ENCODE results near the gene MIPEP. TPM values are rescaled to one million over a fixed set of nuclear protein-coding genes. Genes with fewer than 3 reads are reported as not detected.
"Not testable (repeated sequence)": the region's sequence is repeated elsewhere in the genome, so short reads cannot be mapped to it uniquely, and the experiment has no call there.

The MIPEP gene
- total and polyA plus RNA-seq, 11 donors = 21.5 to 88.1 (median 42.1) TPM

DNA sequence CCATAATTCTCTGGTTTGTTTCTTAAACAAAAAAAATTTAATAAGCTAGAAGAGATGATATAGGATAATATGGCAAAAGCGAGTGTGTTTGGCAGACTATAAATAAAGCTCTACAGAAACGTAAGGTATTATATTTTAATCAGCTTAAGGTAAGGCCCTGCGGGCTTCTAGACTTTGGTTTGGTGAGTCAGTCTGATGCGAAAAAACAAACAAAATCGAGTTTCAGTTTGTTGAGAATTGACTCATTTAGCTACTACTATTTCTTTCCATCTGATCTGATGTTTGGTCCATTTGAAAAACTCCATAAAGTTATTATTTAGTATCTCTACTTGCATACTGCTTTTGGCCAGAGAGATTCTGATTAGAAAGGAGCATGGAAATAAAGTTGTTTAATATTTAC, 138.0 kb downstream of the MIPEP start:
- DNase-seq (no peak), ATAC-seq (no peak)
- no peaks in the 10 kb centered on the region for H3K27me3 ChIP-seq
- H3K9me3 ChIP-seq = no peaks in the 10 kb centered on the region
- H3K4me3 ChIP-seq = no peak overlapping the region
- H3K4me1 ChIP-seq = peaks cover 0 to 9% (median 1%) of the 10 kb centered on the region in 12 donors
- 84 to 96% (median 95%) methylated on average over 5 of the region's 5 CpGs for WGBS, 4 donors
- no peak overlapping the region for H3K27ac ChIP-seq
- TF ChIP-seq, protein P1, sequence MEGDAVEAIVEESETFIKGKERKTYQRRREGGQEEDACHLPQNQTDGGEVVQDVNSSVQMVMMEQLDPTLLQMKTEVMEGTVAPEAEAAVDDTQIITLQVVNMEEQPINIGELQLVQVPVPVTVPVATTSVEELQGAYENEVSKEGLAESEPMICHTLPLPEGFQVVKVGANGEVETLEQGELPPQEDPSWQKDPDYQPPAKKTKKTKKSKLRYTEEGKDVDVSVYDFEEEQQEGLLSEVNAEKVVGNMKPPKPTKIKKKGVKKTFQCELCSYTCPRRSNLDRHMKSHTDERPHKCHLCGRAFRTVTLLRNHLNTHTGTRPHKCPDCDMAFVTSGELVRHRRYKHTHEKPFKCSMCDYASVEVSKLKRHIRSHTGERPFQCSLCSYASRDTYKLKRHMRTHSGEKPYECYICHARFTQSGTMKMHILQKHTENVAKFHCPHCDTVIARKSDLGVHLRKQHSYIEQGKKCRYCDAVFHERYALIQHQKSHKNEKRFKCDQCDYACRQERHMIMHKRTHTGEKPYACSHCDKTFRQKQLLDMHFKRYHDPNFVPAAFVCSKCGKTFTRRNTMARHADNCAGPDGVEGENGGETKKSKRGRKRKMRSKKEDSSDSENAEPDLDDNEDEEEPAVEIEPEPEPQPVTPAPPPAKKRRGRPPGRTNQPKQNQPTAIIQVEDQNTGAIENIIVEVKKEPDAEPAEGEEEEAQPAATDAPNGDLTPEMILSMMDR (IDR thresholded peaks at IDR 0.05) = no peak
- TF ChIP-seq POLR2A (IDR thresholded peaks at IDR 0.05) = no peak
- intact Hi-C loops (cut with DNase I) = no loop called here
- peaks cover 0 to 13% (median 0%) of the 10 kb centered on the region in 9 donors for H3K36me3 ChIP-seq

DNA sequence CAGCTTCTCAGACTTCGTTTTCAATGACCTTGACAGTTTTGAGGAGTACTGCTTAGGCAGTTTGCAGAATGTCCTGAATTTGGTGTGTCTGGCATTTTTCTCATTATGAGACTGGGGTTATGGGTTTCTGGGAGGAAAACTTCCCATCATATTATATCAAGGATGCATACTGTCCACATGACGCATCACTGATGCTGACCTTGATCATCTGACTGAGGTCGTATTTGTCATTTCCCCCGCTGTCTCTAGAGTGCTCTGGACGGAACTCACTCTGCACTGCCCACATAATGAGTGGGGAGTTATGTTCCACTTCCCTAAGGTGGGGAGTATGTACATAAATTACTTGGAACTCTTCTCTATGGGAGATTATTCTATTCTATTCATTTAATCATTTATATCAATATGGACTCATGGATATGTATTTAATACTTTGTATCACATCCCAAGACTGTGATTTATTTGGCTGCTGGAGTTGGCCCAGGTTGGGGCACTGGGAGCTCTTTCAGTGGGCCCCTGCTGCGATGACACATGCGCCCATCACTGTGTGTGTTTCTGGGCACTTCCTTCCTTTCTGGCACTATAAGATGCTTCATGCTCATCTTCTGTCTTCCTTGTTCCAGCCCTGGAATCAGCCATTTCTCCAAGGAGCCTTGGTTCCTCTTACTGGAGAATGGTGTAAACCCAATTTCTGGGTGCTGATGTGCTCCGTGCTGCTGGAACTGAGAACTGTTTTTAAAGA, 138.6 kb downstream of the MIPEP start:
- intact Hi-C loops (cut with DNase I) = no loop called here
- ATAC-seq (no peak), DNase-seq (no peak)
- no peak overlapping the region for H3K27ac ChIP-seq
- H3K4me1 ChIP-seq = peaks cover 0 to 9% (median 1%) of the 10 kb centered on the region in 12 donors
- WGBS, 4 donors = 93 to 96% (median 93%) methylated on average over 8 of the region's 8 CpGs
- no peaks in the 10 kb centered on the region for H3K27me3 ChIP-seq
- TF ChIP-seq POLR2A (IDR thresholded peaks at IDR 0.05) = no peak
- TF ChIP-seq, protein P1 (IDR thresholded peaks at IDR 0.05) = no peak
- peaks cover 0 to 13% (median 0%) of the 10 kb centered on the region in 9 donors for H3K36me3 ChIP-seq
- H3K9me3 ChIP-seq = no peaks in the 10 kb centered on the region
- no peak overlapping the region for H3K4me3 ChIP-seq

DNA sequence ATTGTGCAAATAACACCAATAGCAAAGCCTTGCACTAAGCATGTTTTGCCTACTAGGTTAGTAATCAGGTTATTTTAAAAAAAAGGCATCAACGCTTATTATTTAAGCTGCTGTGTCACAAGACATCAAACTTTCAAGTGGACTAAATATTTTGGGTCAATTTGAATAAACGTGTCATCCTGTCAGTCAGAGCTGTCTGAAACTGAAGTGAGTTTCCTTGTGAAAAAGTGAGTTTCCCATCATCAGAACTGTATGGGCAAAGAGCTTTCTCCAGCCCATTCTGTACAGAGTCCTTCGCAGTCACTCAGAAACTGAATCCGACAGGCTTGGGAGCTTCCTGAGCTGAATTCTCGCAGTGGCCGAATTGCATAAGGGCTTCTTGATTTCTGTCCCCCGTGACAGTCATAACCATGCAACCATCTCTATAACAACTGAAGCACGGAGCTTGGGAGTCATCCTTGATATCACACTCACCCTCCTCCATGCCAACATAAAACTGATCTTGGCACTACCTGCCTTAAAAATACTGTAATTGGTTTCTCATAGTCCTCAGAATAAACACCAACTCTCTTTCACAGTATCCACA, 139.8 kb downstream of the MIPEP start:
- Histone ChIP-seq H3K9me3 (no peaks in the 10 kb centered on the region), H3K36me3 (peaks cover 0 to 8% (median 0%) of the 10 kb centered on the region in 9 donors), H3K27ac (no peak overlapping the region), H3K4me3 (no peak overlapping the region), H3K4me1 (peaks cover 0 to 9% (median 1%) of the 10 kb centered on the region in 12 donors), H3K27me3 (no peaks in the 10 kb centered on the region)
- intact Hi-C loops (cut with DNase I) = no loop called here
- whole genome bisulfite sequencing, 4 donors = 85 to 92% (median 88%) methylated on average over 8 of the region's 8 CpGs
- ATAC-seq (peak in 1 of 4 donors; percentile 38), DNase-seq (no peak)
- no peak for TF ChIP-seq POLR2A (IDR thresholded peaks at IDR 0.05)
- TF ChIP-seq, protein P1 (IDR thresholded peaks at IDR 0.05) = no peak

DNA sequence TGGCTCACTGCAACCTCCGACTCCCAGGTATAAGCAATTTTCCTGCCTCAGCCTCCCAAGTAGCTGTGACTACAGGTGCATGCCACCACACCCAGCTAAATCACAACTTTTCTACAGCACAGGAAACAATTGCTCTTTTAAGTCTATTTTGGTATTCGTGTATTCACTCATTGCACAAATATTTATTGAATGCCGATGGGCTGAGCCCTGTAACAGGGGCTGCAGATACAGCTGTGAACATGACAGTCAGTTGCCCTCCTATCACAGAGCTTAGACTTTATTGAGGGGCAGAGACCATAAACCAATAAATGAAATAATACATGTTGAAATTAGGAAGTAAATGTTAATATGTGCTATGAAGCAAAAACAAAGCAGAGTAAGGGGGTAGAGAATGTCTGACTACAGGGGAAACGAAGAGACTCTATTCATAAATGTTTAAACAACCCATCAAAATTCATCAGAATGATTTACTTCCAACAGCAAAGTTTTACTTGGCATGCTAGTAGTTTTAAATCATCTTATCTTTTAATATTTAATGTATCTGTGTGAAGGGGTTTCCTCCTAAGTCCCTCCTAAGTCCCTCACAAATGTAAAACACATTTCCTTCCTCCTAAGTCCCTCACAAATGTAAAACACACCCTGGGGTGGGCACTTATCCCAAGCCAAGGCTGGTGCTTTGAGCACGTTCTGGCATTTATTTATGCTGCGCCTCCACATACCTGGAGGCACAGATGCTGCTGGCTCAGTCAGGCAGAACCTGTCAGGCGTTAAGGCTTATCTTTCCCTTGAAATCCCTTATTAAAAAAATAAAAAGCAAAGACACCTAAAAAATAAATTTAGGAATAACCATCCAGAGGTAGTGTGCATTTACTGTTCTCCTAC, 140.8 kb downstream of the MIPEP start:
- DNase-seq (no peak), ATAC-seq (no peak)
- Histone ChIP-seq H3K9me3 (no peaks in the 10 kb centered on the region), H3K4me3 (no peak overlapping the region), H3K4me1 (peaks cover 0 to 7% (median under 1%) of the 10 kb centered on the region in 12 donors), H3K36me3 (peaks cover 0 to 8% (median 0%) of the 10 kb centered on the region in 9 donors), H3K27me3 (no peaks in the 10 kb centered on the region), H3K27ac (no peak overlapping the region)
- intact Hi-C loops (cut with DNase I) = no loop called here
- 78 to 81% (median 79%) methylated on average over 7 of the region's 7 CpGs for WGBS, 4 donors
- no peak for TF ChIP-seq POLR2A (IDR thresholded peaks at IDR 0.05)
- TF ChIP-seq, protein P1 (IDR thresholded peaks at IDR 0.05) = no peak

DNA sequence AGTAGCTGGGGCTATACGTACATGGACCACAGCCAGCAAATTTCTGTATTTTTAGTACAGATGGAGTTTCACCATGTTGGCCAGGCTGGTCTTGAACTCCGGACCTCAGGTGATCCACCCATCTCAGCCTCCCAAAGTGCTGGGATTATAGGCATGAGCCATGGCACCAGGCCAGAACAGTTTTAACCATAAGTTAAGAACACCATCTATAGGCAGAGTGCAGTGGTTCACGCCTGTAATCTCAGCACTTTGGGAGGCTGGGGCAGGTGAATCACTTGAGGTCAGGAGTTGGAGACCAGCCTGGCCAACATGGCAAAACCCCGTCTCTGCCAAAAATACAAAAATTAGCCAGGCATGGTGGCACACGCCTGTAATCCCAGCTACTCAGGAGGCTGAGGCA, 143.1 kb downstream of the MIPEP start:
- H3K27ac ChIP-seq; ATAC-seq; DNase-seq; H3K9me3 ChIP-seq; H3K36me3 ChIP-seq; H3K4me3 ChIP-seq; H3K27me3 ChIP-seq; H3K4me1 ChIP-seq; intact Hi-C loops (cut with DNase I): not testable (repeated sequence)
- WGBS, 4 donors = 94 to 96% (median 95%) methylated on average over 5 of the region's 5 CpGs
